SK-N-SH (cell line): ENCODE measurements around the gene KIAA0319L. TPM values are rescaled to one million over a fixed set of nuclear protein-coding genes. Genes with fewer than 3 reads are reported as not detected.

Experiments used
- CTCF ChIA-PET: fragments of 300-600, 350-600 bp; formaldehyde crosslinking; extraction: SDS; loops from one replicate; lab custom pipeline; 2021; lab: Yijun Ruan, JAX
- POLR2A ChIA-PET: fragments of 350-600 bp; sonication (Branson Sonifier 250); formaldehyde crosslinking; extraction: SDS; loops from one replicate; lab custom pipeline; 2020; ENCODE audit warnings: antibody characterized with exemption, inconsistent platforms; lab: Yijun Ruan, JAX
- DNase-seq: peaks from one replicate; pipeline ENCODE4 v3.0.0; 2012
- H2AFZ ChIP-seq: fragments of 200-600 bp; sonication (generic); 2 replicates; pipeline ENCODE4 v1.8.1; 2016; ENCODE audit warnings: antibody characterized with exemption, mild to moderate bottlenecking, low read depth
- H3F3A ChIP-seq: fragments of 200-600 bp; sonication (generic); replicated peaks from 2 replicates; pipeline ENCODE3; 2016; ENCODE audit warnings: antibody characterized with exemption, mild to moderate bottlenecking; ENCODE audit not compliant: insufficient read depth
- H3K27ac ChIP-seq, 2 experiments: fragments of 200-500 bp in 1 of 2; fragments of 200-600 bp in 1 of 2; sonication (Bioruptor generic) in 1 of 2; sonication (generic), shearing (Covaris generic) in 1 of 2; 2 replicates each; pipeline versions ENCODE4 v1.5.1 to v1.6.1; 2014 to 2016; ENCODE audit warnings: low read depth in 2 of 2, inconsistent platforms in 1 of 2, low read length in 1 of 2, mild to moderate bottlenecking in 1 of 2, mixed read lengths in 1 of 2
- H3K27me3 ChIP-seq: fragments of 200-600 bp; sonication (generic), shearing (Covaris generic); 2 replicates; pipeline ENCODE4 v1.6.1; 2016; ENCODE audit warnings: mixed run types; ENCODE audit not compliant: insufficient read depth
- H3K36me3 ChIP-seq, 2 experiments: fragments of 200-500 bp in 1 of 2; fragments of 200-600 bp in 1 of 2; sonication (Bioruptor generic) in 1 of 2; sonication (generic) in 1 of 2; replicated peaks in 1 of 2; 2 replicates each; pipeline versions ENCODE3 to v1.5.1; 2014 to 2016; ENCODE audit warnings: low read length in 1 of 2, mild to moderate bottlenecking in 1 of 2; ENCODE audit not compliant: insufficient read depth in 2 of 2, control insufficient read depth in 1 of 2
- H3K4me1 ChIP-seq, 2 experiments: fragments of 200-500 bp in 1 of 2; fragments of 200-600 bp in 1 of 2; sonication (Bioruptor generic) in 1 of 2; sonication (generic), shearing (Covaris generic) in 1 of 2; 2 replicates each; pipeline versions ENCODE4 v1.5.1 to v1.6.1; 2014 to 2016; ENCODE audit warnings: low read depth in 1 of 2, low read length in 1 of 2, mixed run types in 1 of 2; ENCODE audit not compliant: insufficient read depth in 2 of 2, control insufficient read depth in 1 of 2
- H3K4me2 ChIP-seq: fragments of 200-600 bp; sonication (generic), shearing (Covaris generic); 2 replicates; pipeline ENCODE4 v1.6.1; 2017; ENCODE audit warnings: mixed run types
- H3K4me3 ChIP-seq, 2 experiments: fragments of 200-500 bp in 1 of 2; fragments of 200-600 bp in 1 of 2; sonication (Bioruptor generic) in 1 of 2; sonication (generic), shearing (Covaris generic) in 1 of 2; 2 replicates each; pipeline versions ENCODE4 v1.5.1 to v1.8.1; 2014 to 2016; ENCODE audit warnings: low read depth in 2 of 2, inconsistent platforms in 1 of 2, low read length in 1 of 2, mild to moderate bottlenecking in 1 of 2, mixed read lengths in 1 of 2, moderate library complexity in 1 of 2
- H3K79me2 ChIP-seq: fragments of 200-600 bp; sonication (generic); 2 replicates; pipeline ENCODE4 v1.8.1; 2017; ENCODE audit warnings: mild to moderate bottlenecking; ENCODE audit not compliant: insufficient read depth
- H3K9ac ChIP-seq: fragments of 200-600 bp; sonication (generic); 2 replicates; pipeline ENCODE4 v1.6.1; 2017; ENCODE audit warnings: mixed run types
- H3K9me2 ChIP-seq: fragments of 200-600 bp; sonication (generic); 2 replicates; pipeline ENCODE4 v1.6.1; 2017; ENCODE audit warnings: mixed run types
- H3K9me3 ChIP-seq: fragments of 200-600 bp; sonication (generic); 2 replicates; pipeline ENCODE4 v1.6.1; 2017; ENCODE audit warnings: mixed run types, mild to moderate bottlenecking, moderate library complexity
- H4K20me1 ChIP-seq: fragments of 200-600 bp; sonication (generic); 2 replicates; pipeline ENCODE4 v1.6.1; 2017; ENCODE audit warnings: mild to moderate bottlenecking, mixed run types; ENCODE audit not compliant: insufficient read depth
- ELF1 ChIP-seq: IDR thresholded peaks from 2 replicates; pipeline ENCODE4 v1.4.0; 2012
- EP300 ChIP-seq, 2 experiments: IDR thresholded peaks; 2 replicates each; pipeline versions ENCODE4 v1.4.0 to v1.6.1; 2012; ENCODE audit warnings: borderline replicate concordance in 1 of 2, low read depth in 1 of 2, low read length in 1 of 2
- EZH2phosphoT487 ChIP-seq: fragments of 200-600 bp; sonication (generic); IDR thresholded peaks from 2 replicates; pipeline ENCODE4 v1.6.1; 2017; ENCODE audit warnings: low read depth, mixed run types, mild to moderate bottlenecking, antibody characterized with exemption, moderate library complexity, borderline replicate concordance
- FOSL2 ChIP-seq: IDR thresholded peaks from 2 replicates; pipeline ENCODE4 v1.4.0; 2012; ENCODE audit warnings: low read depth, mild to moderate bottlenecking, moderate library complexity, borderline replicate concordance
- FOXJ3 ChIP-seq: sonication (generic); formaldehyde crosslinking; IDR thresholded peaks from 2 replicates; pipeline ENCODE4 v1.5.1; 2020; ENCODE audit warnings: mild to moderate bottlenecking, missing genetic modification reagents
- GATA2 ChIP-seq: sonication (generic); formaldehyde crosslinking; IDR thresholded peaks from 2 replicates; pipeline ENCODE4 v1.5.0; 2020; ENCODE audit warnings: mild to moderate bottlenecking, missing genetic modification reagents
- IRF3 ChIP-seq: fragments of 150-350 bp; IDR thresholded peaks from 2 replicates; pipeline ENCODE4 v1.6.1; 2016; ENCODE audit warnings: mild to moderate bottlenecking, low read depth, low read length
- JUND ChIP-seq: IDR thresholded peaks from 2 replicates; pipeline ENCODE4 v1.4.0; 2012
- MXI1 ChIP-seq: IDR thresholded peaks from 2 replicates; pipeline ENCODE4 v1.6.1; 2012; ENCODE audit warnings: mild to moderate bottlenecking, low read depth, low read length, improper control_type of control experiment
- NRF1 ChIP-seq: IDR thresholded peaks from 2 replicates; pipeline ENCODE4 v1.6.1; 2012; ENCODE audit warnings: low read depth, mild to moderate bottlenecking, low read length
- POLR2AphosphoS5 ChIP-seq: IDR thresholded peaks from 2 replicates; pipeline ENCODE4 v1.6.1; 2012; ENCODE audit warnings: low read depth, low read length
- RFX5 ChIP-seq: IDR thresholded peaks from 2 replicates; pipeline ENCODE4 v1.6.1; 2012; ENCODE audit warnings: mild to moderate bottlenecking, improper control_type of control experiment, low read length
- RXRA ChIP-seq: IDR thresholded peaks from 2 replicates; pipeline ENCODE4 v1.4.0; 2012; ENCODE audit warnings: low read depth, mild to moderate bottlenecking, borderline replicate concordance
- TAF1 ChIP-seq: IDR thresholded peaks from 2 replicates; pipeline ENCODE4 v1.6.1; 2012; ENCODE audit warnings: low read depth, mild to moderate bottlenecking, low read length, moderate library complexity, borderline replicate concordance
- USF1 ChIP-seq: IDR thresholded peaks from 2 replicates; pipeline ENCODE4 v1.4.0; 2012; ENCODE audit warnings: low read depth, borderline replicate concordance
- USF2 ChIP-seq: fragments of 150-350 bp; IDR thresholded peaks from 2 replicates; pipeline ENCODE4 v1.6.1; 2017; ENCODE audit warnings: antibody characterized with exemption, low read length, low read depth, borderline replicate concordance
- WGBS: methylation state at CpG from one replicate; pipeline ENCODE4 v1.1.6; 2017; ENCODE audit warnings: low lambda C conversion rate; 5-methylcytosine and 5-hydroxymethylcytosine counted together
- polyA plus RNA-seq, 3 experiments: library from polyadenylated mRNA; depleted of rRNA; stranded (reverse); fragments of >200 nt; gene quantifications; 2 replicates each; pipeline ENCODE4 v1.2.3, GENCODE V29; 2012
- TF ChIP-seq, protein P1 (sequence below): fragments of 200-600 bp; sonication (generic); IDR thresholded peaks from 2 replicates; pipeline ENCODE4 v1.6.1; 2017; ENCODE audit warnings: antibody characterized with exemption, mild to moderate bottlenecking, moderate library complexity
- TF ChIP-seq, protein P2 (sequence below): IDR thresholded peaks from 2 replicates; pipeline ENCODE4 v1.6.1; 2012; ENCODE audit warnings: mild to moderate bottlenecking, low read depth, low read length, moderate library complexity

The KIAA0319L gene
- polyA plus RNA-seq, 1 of the 3 experiments (the other 2 are of a cell fraction), result 51.9 TPM

DNA sequence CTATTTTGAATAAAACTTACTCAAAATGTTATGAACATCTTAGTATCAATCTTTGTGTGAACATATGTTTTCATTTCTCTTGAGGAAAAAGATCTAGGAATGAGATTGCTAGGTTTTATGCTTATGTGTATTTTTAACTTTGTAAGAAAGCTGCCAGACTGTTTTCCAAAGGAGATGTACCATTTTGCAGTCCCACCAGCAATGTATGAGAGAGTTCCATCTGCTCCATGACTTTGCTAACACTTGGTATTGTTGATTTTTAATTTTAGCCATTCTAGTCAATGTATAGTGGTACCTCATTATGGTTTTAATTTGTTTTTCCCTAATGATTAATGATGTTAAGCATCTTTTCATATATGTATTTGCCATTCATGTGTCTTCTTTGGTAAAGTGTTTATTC, 156.2 kb downstream of the KIAA0319L start:
- CTCF ChIA-PET, result interaction anchor here (1.3 to 1.4 kb wide), 2 partner anchors 23 to 163 kb away, joined by 3 read pairs; no protein-coding TSS in a partner anchor
- peaks cover 11% of the 10 kb centered on the region; the same call in 1 of the 2 replicates for H3K9me3 ChIP-seq
- H3K9ac ChIP-seq, result no peak overlapping the region
- H3K4me3 ChIP-seq, result no peak overlapping the region
- no peaks in the 10 kb centered on the region for H4K20me1 ChIP-seq
- no peaks in the 10 kb centered on the region; a peak in 1 of 4 replicates for H3K4me1 ChIP-seq
- H3K27ac ChIP-seq, result no peak overlapping the region
- TF ChIP-seq USF1 (no peak), EP300 (IDR thresholded peaks at IDR 0.05; ENCODE audit: borderline replicate concordance in 1 of 2, low read depth in 1 of 2, low read length in 1 of 2) (no peak)
- TF ChIP-seq, protein P1, sequence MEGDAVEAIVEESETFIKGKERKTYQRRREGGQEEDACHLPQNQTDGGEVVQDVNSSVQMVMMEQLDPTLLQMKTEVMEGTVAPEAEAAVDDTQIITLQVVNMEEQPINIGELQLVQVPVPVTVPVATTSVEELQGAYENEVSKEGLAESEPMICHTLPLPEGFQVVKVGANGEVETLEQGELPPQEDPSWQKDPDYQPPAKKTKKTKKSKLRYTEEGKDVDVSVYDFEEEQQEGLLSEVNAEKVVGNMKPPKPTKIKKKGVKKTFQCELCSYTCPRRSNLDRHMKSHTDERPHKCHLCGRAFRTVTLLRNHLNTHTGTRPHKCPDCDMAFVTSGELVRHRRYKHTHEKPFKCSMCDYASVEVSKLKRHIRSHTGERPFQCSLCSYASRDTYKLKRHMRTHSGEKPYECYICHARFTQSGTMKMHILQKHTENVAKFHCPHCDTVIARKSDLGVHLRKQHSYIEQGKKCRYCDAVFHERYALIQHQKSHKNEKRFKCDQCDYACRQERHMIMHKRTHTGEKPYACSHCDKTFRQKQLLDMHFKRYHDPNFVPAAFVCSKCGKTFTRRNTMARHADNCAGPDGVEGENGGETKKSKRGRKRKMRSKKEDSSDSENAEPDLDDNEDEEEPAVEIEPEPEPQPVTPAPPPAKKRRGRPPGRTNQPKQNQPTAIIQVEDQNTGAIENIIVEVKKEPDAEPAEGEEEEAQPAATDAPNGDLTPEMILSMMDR, result no peak
- H3K4me2 ChIP-seq, result no peak overlapping the region
- no peaks in the 10 kb centered on the region for H3K27me3 ChIP-seq
- H3K9me2 ChIP-seq, result no peaks in the 10 kb centered on the region
- H3F3A ChIP-seq, result peaks cover 14% of the 10 kb centered on the region
- no peak overlapping the region for H2AFZ ChIP-seq
- H3K36me3 ChIP-seq, result peaks cover 69 to 86% of the 10 kb centered on the region in 2 experiments
- H3K79me2 ChIP-seq, result no peaks in the 10 kb centered on the region
- POLR2A ChIA-PET, result no interaction called here
- DNase-seq, result no peak

DNA sequence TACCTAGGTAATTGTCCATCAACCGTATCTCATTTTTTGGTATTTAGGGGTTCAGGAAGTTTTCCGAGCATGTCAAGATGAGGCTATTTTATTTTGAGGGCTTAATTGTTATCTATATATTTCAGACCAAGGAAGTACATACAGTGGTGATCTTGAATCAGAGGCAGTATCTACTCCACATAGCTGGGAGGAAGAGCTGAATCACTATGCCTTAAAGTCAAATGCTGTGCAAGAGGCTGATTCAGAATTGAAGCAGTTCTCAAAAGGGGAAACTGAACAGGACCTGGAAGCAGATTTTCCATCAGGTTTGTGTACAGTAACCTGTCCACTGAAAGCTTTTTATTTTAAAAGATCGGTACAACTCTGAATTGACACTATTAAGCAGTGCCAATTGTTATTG, 158.5 kb downstream of the KIAA0319L start:
- no peaks in the 10 kb centered on the region for H3K9me2 ChIP-seq
- TF ChIP-seq RXRA (no peak), USF2 (no peak), FOXJ3 (CRISPR knock-in tag) (no peak), IRF3 (no peak), ELF1 (no peak), EZH2phosphoT487 (no peak), GATA2 (CRISPR knock-in tag) (no peak), NRF1 (no peak), TAF1 (no peak), JUND (no peak), POLR2AphosphoS5 (no peak), MXI1 (no peak), FOSL2 (no peak), RFX5 (no peak), EP300 (IDR thresholded peaks at IDR 0.05; ENCODE audit: borderline replicate concordance in 1 of 2, low read depth in 1 of 2, low read length in 1 of 2) (no peak)
- TF ChIP-seq, protein P2, sequence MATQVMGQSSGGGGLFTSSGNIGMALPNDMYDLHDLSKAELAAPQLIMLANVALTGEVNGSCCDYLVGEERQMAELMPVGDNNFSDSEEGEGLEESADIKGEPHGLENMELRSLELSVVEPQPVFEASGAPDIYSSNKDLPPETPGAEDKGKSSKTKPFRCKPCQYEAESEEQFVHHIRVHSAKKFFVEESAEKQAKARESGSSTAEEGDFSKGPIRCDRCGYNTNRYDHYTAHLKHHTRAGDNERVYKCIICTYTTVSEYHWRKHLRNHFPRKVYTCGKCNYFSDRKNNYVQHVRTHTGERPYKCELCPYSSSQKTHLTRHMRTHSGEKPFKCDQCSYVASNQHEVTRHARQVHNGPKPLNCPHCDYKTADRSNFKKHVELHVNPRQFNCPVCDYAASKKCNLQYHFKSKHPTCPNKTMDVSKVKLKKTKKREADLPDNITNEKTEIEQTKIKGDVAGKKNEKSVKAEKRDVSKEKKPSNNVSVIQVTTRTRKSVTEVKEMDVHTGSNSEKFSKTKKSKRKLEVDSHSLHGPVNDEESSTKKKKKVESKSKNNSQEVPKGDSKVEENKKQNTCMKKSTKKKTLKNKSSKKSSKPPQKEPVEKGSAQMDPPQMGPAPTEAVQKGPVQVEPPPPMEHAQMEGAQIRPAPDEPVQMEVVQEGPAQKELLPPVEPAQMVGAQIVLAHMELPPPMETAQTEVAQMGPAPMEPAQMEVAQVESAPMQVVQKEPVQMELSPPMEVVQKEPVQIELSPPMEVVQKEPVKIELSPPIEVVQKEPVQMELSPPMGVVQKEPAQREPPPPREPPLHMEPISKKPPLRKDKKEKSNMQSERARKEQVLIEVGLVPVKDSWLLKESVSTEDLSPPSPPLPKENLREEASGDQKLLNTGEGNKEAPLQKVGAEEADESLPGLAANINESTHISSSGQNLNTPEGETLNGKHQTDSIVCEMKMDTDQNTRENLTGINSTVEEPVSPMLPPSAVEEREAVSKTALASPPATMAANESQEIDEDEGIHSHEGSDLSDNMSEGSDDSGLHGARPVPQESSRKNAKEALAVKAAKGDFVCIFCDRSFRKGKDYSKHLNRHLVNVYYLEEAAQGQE, result no peak
- no peak for DNase-seq
- no peak overlapping the region for H3K9ac ChIP-seq
- POLR2A ChIA-PET, result no interaction called here
- H2AFZ ChIP-seq, result no peak overlapping the region
- peaks cover 76 to 88% of the 10 kb centered on the region in 2 experiments for H3K36me3 ChIP-seq
- no peak overlapping the region for H3K4me3 ChIP-seq
- CTCF ChIA-PET, result no interaction called here
- WGBS, result 96% methylated on average over 3 of the region's 3 CpGs
- no peaks in the 10 kb centered on the region for H3K79me2 ChIP-seq
- H3K27ac ChIP-seq, result no peak overlapping the region
- H3K4me2 ChIP-seq, result no peak overlapping the region
- no peaks in the 10 kb centered on the region for H4K20me1 ChIP-seq
- H3K4me1 ChIP-seq, result no peaks in the 10 kb centered on the region; a peak in 1 of 4 replicates
- peaks cover 14% of the 10 kb centered on the region for H3F3A ChIP-seq
- no peaks in the 10 kb centered on the region for H3K27me3 ChIP-seq
- peaks cover 11% of the 10 kb centered on the region; the same call in 1 of the 2 replicates for H3K9me3 ChIP-seq
